ENCODE results near the gene PTPA. TPM values are rescaled to one million over a fixed set of nuclear protein-coding genes. Genes with fewer than 3 reads are reported as not detected.

Gene PTPA
- polyA plus RNA-seq, 3 donors: 11.7 to 38.5 (median 12.4) TPM

- Mint-ChIP-seq H3K9me3 (no peaks in the 10 kb centered on the region), H3K27me3 (ENCODE audit: low read depth in 3 of 3) (peaks cover 0 to 1% (median 0%) of the 10 kb centered on the region in 3 donors), H3K4me3 (no peak overlapping the region), H3K36me3 (peaks cover 27 to 38% of the 10 kb centered on the region in 2 donors), H3K27ac (no peak overlapping the region), H3K4me1 (no peaks in the 10 kb centered on the region)
- 98% methylated on average over 10 of the region's 11 CpGs for WGBS (ENCODE audit: insufficient coverage)
- no peak overlapping the region for H3K9ac ChIP-seq (ENCODE audit: insufficient read depth, low read length, poor library complexity, severe bottlenecking)
- H3K36me3 ChIP-seq (replicated peaks in 1 of 2; ENCODE audit: control insufficient read depth in 1 of 2, insufficient read depth in 2 of 2, low read length in 2 of 2): peaks cover 21 to 46% of the 10 kb centered on the region in 2 donors
- TF ChIP-seq CTCF (IDR thresholded peaks at IDR 0.05): no peak
- DNase-seq: no peak
- no peaks in the 10 kb centered on the region for H3K9me3 ChIP-seq (replicated peaks in 1 of 2; ENCODE audit: control insufficient read depth in 1 of 2, insufficient read depth in 1 of 2, low read length in 2 of 2)
- H3K27me3 ChIP-seq (ENCODE audit: control insufficient read depth in 2 of 2, insufficient read depth in 2 of 2, low read length in 2 of 2): no peaks in the 10 kb centered on the region
- intact Hi-C loops (cut with micrococcal nuclease): no loop called here
- no peak overlapping the region for H3K4me3 ChIP-seq (replicated peaks in 1 of 3; ENCODE audit: low read depth in 2 of 3, low read length in 3 of 3)
- no peak overlapping the region for H3K4me2 ChIP-seq (replicated peaks; ENCODE audit: extremely low read depth, low read length, poor library complexity, severe bottlenecking)
- H3K4me1 ChIP-seq (ENCODE audit: control insufficient read depth in 1 of 2, insufficient read depth in 2 of 2, low read length in 2 of 2): no peaks in the 10 kb centered on the region
- H2AFZ ChIP-seq (ENCODE audit: insufficient read depth, low read depth, low read length, poor library complexity, severe bottlenecking): no peak overlapping the region
- no peak overlapping the region for H3K27ac ChIP-seq (ENCODE audit: low read depth in 1 of 2, low read length in 2 of 2)
- no peaks in the 10 kb centered on the region for H4K20me1 ChIP-seq (ENCODE audit: insufficient read depth, low read length)
- no peaks in the 10 kb centered on the region for H3K79me2 ChIP-seq (ENCODE audit: insufficient read depth, low read length)
These were observed 12.9 kb upstream of the PTPA start for GRCh38 chr9:129098328-129098727.

GRCh38 chr9:129100383-129101169, 10.6 kb upstream of the PTPA start:
- peaks cover 0 to 3% (median 0%) of the 10 kb centered on the region in 7 donors for H3K9me3 Mint-ChIP-seq

More at GRCh38 chr9:129100383-129101169, 10.6 kb upstream of the PTPA start:
- Histone ChIP-seq H2AFZ (ENCODE audit: insufficient read depth, low read depth, low read length, poor library complexity, severe bottlenecking) (no peak overlapping the region), H3K27me3 (ENCODE audit: control insufficient read depth in 2 of 2, insufficient read depth in 2 of 2, low read length in 2 of 2) (no peaks in the 10 kb centered on the region), H3K4me1 (ENCODE audit: control insufficient read depth in 1 of 2, insufficient read depth in 2 of 2, low read length in 2 of 2) (no peaks in the 10 kb centered on the region), H3K9me3 (replicated peaks in 1 of 2; ENCODE audit: control insufficient read depth in 1 of 2, insufficient read depth in 1 of 2, low read length in 2 of 2) (no peaks in the 10 kb centered on the region), H3K9ac (ENCODE audit: insufficient read depth, low read length, poor library complexity, severe bottlenecking) (no peak overlapping the region), H3K27ac (ENCODE audit: low read depth in 1 of 2, low read length in 2 of 2) (no peak overlapping the region), H3K79me2 (ENCODE audit: insufficient read depth, low read length) (no peaks in the 10 kb centered on the region), H3K4me2 (replicated peaks; ENCODE audit: extremely low read depth, low read length, poor library complexity, severe bottlenecking) (no peak overlapping the region), H3K36me3 (replicated peaks in 1 of 2; ENCODE audit: control insufficient read depth in 1 of 2, insufficient read depth in 2 of 2, low read length in 2 of 2) (peaks cover 12 to 36% of the 10 kb centered on the region in 2 donors), H3K4me3 (replicated peaks in 1 of 3; ENCODE audit: low read depth in 2 of 3, low read length in 3 of 3) (no peak overlapping the region), H4K20me1 (ENCODE audit: insufficient read depth, low read length) (no peaks in the 10 kb centered on the region)
- WGBS (ENCODE audit: insufficient coverage): 90% methylated on average over 25 of the region's 28 CpGs
- Mint-ChIP-seq H3K4me1 (no peaks in the 10 kb centered on the region), H3K27ac (no peak overlapping the region), H3K36me3 (peaks cover 29 to 31% of the 10 kb centered on the region in 2 donors), H3K27me3 (ENCODE audit: low read depth in 3 of 3) (peaks cover 0 to 1% (median 0%) of the 10 kb centered on the region in 3 donors), H3K4me3 (no peak overlapping the region)
- intact Hi-C loops (cut with micrococcal nuclease): no loop called here
- no peak for DNase-seq
- TF ChIP-seq CTCF (IDR thresholded peaks at IDR 0.05): no peak

Data from CD14-positive monocyte (primary cell).